Colonic mucosa (tissue), 4 donors: ENCODE data around the gene RCL1. TPM values are rescaled to one million over a fixed set of nuclear protein-coding genes. Genes with fewer than 3 reads are reported as not detected.

ENCODE experiments used
- DNase-seq: peaks from one replicate; pipeline ENCODE4 v3.0.0-alpha.2; 2020
- H3K27ac ChIP-seq: fragments of 200-600 bp; one replicate; pipeline ENCODE4 v1.8.0; 2021
- H3K27me3 ChIP-seq: fragments of 200-600 bp; one replicate; pipeline ENCODE4 v1.8.0; 2021
- H3K36me3 ChIP-seq: fragments of 200-600 bp; one replicate; pipeline ENCODE4 v1.8.0; 2021
- H3K4me1 ChIP-seq: fragments of 200-600 bp; one replicate; pipeline ENCODE4 v1.8.0; 2021; ENCODE audit warnings: mild to moderate bottlenecking
- H3K4me3 ChIP-seq: fragments of 200-600 bp; one replicate; pipeline ENCODE4 v1.8.0; 2021
- H3K9ac ChIP-seq, 2 donors: one replicate each; pipeline ENCODE4 v1.7.0; 2013; ENCODE audit warnings: control low read depth in 2 of 2, low read depth in 2 of 2, low read length in 2 of 2
- H3K9me3 ChIP-seq: fragments of 200-600 bp; one replicate; pipeline ENCODE4 v1.8.0; 2021
- intact Hi-C: fragments of 100-400 bp; cut with DNase I; formaldehyde crosslinking; loops from one replicate; pipeline ENCODE4 v1.14.1; 2022
- total RNA-seq, 2 donors: library from RNA; stranded (reverse); fragmentation: NEBNext Ultra II Directional in 1 of 2; extraction: Animal tissue kit (Norgen Biotek cat#: 25700) in 1 of 2; gene quantifications; one replicate each; pipeline ENCODE4 v1.2.1, GENCODE V29; 2021
- TF ChIP-seq, protein P1 (sequence below): fragments of 200-600 bp; IDR thresholded peaks from one replicate; pipeline ENCODE4 v1.8.0; 2022; ENCODE audit warnings: antibody characterized with exemption, mild to moderate bottlenecking
- donor health status: healthy.
- donor health status: DM: no; HTN: no; CAD: no.
- donor health status: DM: no; HTN: no; CAD: no.

RCL1 gene
- total RNA-seq, 2 donors from 2014 or later, result 7.0 to 12.5 TPM

DNA sequence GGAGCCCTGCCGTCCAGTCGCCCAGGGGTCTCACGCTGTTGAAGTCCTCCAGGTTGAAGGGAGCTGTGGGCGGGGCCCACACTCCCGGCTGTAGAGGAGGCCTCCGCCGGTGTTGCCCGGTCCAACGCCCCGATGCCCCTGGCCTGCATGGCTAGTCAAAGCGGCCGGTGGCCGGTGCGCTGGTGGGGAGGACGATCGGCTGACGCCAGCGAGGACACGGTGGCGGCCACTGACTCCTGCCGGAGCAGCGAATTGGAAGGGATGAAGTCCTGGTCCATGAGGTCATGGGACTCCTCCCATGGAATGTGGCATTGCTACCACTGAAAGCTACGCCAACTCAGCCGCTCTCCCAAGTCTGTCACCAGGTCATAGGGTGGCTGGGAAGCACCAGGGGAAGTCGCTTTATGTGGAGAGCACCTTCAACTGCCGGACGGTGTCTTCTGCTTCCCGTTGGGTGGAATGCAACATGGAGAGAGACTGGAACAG, 11.8 kb downstream of the RCL1 start:
- no peaks in the 10 kb centered on the region for H3K27me3 ChIP-seq
- no peak overlapping the region for H3K9ac ChIP-seq
- H3K4me3 ChIP-seq, result no peak overlapping the region
- TF ChIP-seq, protein P1, sequence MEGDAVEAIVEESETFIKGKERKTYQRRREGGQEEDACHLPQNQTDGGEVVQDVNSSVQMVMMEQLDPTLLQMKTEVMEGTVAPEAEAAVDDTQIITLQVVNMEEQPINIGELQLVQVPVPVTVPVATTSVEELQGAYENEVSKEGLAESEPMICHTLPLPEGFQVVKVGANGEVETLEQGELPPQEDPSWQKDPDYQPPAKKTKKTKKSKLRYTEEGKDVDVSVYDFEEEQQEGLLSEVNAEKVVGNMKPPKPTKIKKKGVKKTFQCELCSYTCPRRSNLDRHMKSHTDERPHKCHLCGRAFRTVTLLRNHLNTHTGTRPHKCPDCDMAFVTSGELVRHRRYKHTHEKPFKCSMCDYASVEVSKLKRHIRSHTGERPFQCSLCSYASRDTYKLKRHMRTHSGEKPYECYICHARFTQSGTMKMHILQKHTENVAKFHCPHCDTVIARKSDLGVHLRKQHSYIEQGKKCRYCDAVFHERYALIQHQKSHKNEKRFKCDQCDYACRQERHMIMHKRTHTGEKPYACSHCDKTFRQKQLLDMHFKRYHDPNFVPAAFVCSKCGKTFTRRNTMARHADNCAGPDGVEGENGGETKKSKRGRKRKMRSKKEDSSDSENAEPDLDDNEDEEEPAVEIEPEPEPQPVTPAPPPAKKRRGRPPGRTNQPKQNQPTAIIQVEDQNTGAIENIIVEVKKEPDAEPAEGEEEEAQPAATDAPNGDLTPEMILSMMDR, result no peak
- H3K9me3 ChIP-seq, result no peaks in the 10 kb centered on the region
- DNase-seq, result no peak
- H3K27ac ChIP-seq, result no peak overlapping the region
- intact Hi-C loops, result no loop called here
- H3K36me3 ChIP-seq, result no peaks in the 10 kb centered on the region
- no peaks in the 10 kb centered on the region for H3K4me1 ChIP-seq

DNA sequence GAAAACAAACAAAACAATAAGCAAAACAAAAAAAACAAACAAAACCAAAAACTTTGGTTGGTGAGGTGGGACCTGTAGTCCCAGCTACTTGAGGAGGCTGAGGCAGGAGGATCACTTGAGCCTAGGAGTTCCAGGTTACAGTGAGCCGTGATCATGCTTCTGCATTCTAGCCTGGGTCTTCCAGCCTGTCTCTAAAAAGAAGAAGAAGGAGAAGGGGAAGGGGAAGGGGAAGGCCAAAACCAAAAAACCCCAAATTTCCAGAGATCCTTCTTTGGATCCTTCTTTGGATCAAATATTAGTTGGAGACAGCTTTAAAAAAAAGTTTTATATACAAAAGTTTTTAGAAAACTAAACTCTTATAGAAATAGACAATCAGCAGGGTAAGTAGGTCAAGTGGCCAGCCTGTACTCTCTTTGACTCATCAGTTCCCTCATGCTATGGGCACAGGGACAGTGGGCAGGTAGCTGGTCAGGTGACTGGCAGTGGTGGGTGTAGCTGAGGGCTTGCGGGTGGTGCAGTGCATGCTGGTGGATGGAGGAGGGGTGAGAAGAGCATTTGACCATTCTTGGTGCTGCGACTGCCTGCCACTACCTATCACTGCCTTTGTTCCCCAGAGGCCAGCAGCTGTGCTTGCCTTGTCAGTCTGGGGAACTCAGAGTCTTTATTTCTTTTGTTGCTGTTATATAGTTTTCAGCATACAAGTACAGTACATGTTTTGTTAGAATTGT, 12.6 kb downstream of the RCL1 start:
- Histone ChIP-seq H3K27me3 (no peaks in the 10 kb centered on the region), H3K27ac (no peak overlapping the region), H3K4me1 (no peaks in the 10 kb centered on the region), H3K4me3 (no peak overlapping the region), H3K9me3 (no peaks in the 10 kb centered on the region), H3K36me3 (no peaks in the 10 kb centered on the region), H3K9ac (no peak overlapping the region)
- no peak for DNase-seq
- TF ChIP-seq, protein P1, result no peak
- intact Hi-C loops, result no loop called here

DNA sequence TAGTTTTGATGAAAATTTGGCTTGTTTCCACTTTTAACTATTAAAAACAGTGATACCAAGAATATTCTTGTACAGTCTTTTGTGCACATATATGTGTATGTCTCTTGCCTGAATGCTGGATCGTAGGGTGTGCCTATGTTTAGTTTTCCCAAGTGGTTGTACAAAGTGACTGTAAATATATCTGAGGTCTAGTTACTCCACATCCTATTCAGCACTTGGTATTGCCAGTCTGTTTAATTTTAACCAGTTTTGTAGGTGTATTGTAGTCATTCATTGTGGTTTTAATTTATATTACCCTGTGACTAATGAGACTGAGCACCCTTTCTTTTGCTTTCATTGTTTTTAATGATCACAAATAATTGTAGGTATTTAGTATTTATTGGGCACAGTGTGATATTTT, 17.8 kb downstream of the RCL1 start:
- no peaks in the 10 kb centered on the region for H3K27me3 ChIP-seq
- no peaks in the 10 kb centered on the region for H3K4me1 ChIP-seq
- intact Hi-C loops, result no loop called here
- H3K9me3 ChIP-seq, result no peaks in the 10 kb centered on the region
- no peak for DNase-seq
- H3K36me3 ChIP-seq, result no peaks in the 10 kb centered on the region
- no peak overlapping the region for H3K4me3 ChIP-seq
- no peak overlapping the region for H3K9ac ChIP-seq
- no peak overlapping the region for H3K27ac ChIP-seq
- TF ChIP-seq, protein P1, result no peak

DNA sequence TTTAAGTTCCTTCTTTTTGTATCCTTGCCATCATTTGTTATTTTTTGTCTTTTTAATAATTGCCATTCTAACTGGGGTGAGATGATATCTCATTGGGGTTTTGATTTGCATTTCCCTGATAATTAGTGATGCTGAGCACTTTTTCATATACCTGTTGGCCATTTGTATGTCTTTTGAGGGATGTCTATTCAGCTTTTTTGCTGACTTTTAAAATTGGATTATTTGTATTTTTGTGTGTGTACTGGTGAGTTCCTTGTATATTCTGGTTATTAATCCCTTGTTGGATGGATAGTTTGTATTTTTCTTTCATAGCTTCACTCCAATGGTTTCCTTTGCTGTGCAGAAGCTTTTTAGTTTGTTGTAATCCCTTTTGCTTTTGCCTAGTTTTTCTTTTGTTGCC, 19.1 kb downstream of the RCL1 start:
- no peaks in the 10 kb centered on the region for H3K36me3 ChIP-seq
- H3K27me3 ChIP-seq, result no peaks in the 10 kb centered on the region
- no peak for DNase-seq
- intact Hi-C loops, result no loop called here
- no peak overlapping the region for H3K4me3 ChIP-seq
- H3K9me3 ChIP-seq, result no peaks in the 10 kb centered on the region
- no peak overlapping the region for H3K9ac ChIP-seq
- H3K27ac ChIP-seq, result no peak overlapping the region
- H3K4me1 ChIP-seq, result no peaks in the 10 kb centered on the region
- TF ChIP-seq, protein P1, result no peak

DNA sequence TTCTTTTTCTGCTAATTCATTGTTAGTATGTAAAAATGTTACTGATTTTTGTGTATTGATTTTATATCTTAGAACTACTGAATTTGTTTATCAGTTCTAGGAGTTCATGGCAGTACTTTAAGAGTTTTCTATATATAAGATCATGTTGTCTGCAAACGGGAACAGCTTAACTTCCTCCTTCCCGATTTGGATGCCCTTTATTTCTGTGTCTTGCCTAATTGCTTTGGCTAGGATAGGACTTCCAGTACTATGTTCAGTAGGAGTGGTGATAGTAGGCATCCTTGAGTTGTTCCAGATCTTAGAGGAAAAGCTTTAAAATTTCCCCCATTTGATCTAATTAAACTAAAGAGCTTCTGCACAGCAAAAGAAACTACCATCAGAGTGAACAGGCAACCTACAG, 20.1 kb downstream of the RCL1 start:
- no peak for DNase-seq
- no peaks in the 10 kb centered on the region for H3K27me3 ChIP-seq
- no peak overlapping the region for H3K9ac ChIP-seq
- intact Hi-C loops, result no loop called here
- no peak overlapping the region for H3K27ac ChIP-seq
- no peaks in the 10 kb centered on the region for H3K36me3 ChIP-seq
- no peaks in the 10 kb centered on the region for H3K9me3 ChIP-seq
- TF ChIP-seq, protein P1, result no peak
- no peak overlapping the region for H3K4me3 ChIP-seq
- H3K4me1 ChIP-seq, result no peaks in the 10 kb centered on the region
